Measurements from ENCODE around the gene C9. TPM values are rescaled to one million over a fixed set of nuclear protein-coding genes. Genes with fewer than 3 reads are reported as not detected.
A peak's percentile ranks its signal among the peaks of the same experiment; 100 is the strongest.

The C9 gene
- total RNA-seq, 1 donor from 2014 or later = not detected

DNA sequence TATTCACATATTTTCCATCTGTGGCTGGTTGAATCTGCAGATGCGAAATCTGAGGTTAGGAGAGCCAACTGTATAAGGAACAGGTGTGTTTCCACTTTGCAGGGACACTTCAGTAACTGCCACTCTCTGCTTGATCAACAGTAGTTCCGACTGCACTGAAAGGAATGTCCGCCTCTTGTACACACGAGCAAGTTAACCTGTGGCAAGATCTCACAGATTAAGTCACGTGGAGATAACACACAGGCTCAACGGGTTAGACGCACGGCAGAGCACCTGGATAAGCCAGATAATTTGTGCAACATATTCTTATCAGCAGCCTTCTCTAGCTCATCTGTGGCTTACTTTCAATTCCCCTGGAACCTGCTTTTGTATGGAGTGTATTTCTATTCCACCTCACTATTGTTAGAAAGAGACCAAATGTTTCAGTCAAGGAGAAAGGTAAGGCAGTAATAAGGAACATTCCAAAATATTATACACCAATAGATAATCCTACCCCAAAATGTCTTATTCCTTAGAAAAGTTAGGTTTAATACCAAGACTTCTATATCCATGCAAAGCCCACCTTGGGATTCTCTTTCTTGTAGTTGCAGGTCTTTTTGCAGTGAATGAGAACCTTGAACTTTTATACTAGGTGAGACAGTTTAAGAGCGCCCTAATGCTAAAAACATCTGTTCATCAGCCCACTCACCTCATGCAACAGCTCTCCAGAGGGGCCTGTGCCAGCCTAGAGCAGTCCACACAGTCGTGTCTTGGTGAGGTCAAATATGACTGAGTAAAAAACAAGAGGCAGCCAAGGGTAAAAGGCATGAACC, 6.5 kb upstream of the C9 start:
- no peak for TF ChIP-seq CTCF (IDR thresholded peaks at IDR 0.05)
- DNase-seq = no peak
- Histone ChIP-seq H3K4me3 (no peak overlapping the region), H3K9me3 (no peaks in the 10 kb centered on the region), H3K27me3 (no peaks in the 10 kb centered on the region), H3K27ac (no peak overlapping the region), H3K4me1 (no peaks in the 10 kb centered on the region), H3K36me3 (peaks cover 52% of the 10 kb centered on the region)
- peak; percentile 91 for ATAC-seq
- intact Hi-C loops (cut with DNase I) = no loop called here

- TF ChIP-seq CTCF (IDR thresholded peaks at IDR 0.05) = no peak
- H3K4me3 ChIP-seq = no peak overlapping the region
- intact Hi-C loops (cut with DNase I) = no loop called here
- H3K36me3 ChIP-seq = peaks cover 37% of the 10 kb centered on the region
- ATAC-seq = no peak
- no peaks in the 10 kb centered on the region for H3K4me1 ChIP-seq
- no peak for DNase-seq
- H3K27ac ChIP-seq = no peak overlapping the region
- no peaks in the 10 kb centered on the region for H3K27me3 ChIP-seq
- no peaks in the 10 kb centered on the region for H3K9me3 ChIP-seq
Observed at GRCh38 chr5:39369123-39369815, 5.0 kb upstream of the C9 start.

- intact Hi-C loops (cut with DNase I) = no loop called here
Observed at GRCh38 chr5:39368116-39368515, 3.8 kb upstream of the C9 start.

DNA sequence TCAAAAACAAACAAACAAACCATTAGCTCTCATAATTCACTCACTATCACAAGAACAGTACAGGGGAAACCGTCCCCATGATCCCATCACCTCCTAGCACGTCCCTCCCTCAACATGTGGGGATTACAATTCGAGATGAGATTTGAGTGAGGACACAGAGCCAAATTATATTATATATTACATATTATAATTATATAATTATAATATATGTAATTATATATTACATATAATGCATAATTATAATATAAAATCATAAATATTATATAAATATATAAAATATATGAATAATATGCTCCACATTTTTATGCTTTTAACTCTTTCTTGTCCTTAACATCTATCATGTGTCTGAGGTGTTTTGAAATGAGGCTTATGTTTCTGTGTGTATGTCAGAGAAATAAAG, 3.4 kb upstream of the C9 start:
- DNase-seq (no peak), ATAC-seq (no peak)
- Histone ChIP-seq H3K27ac (no peak overlapping the region), H3K9me3 (no peaks in the 10 kb centered on the region), H3K36me3 (peaks cover 21% of the 10 kb centered on the region), H3K4me1 (no peaks in the 10 kb centered on the region), H3K4me3 (no peak overlapping the region), H3K27me3 (no peaks in the 10 kb centered on the region)
- intact Hi-C loops (cut with DNase I) = no loop called here
- no peak for TF ChIP-seq CTCF (IDR thresholded peaks at IDR 0.05)

More at GRCh38 chr5:39368116-39368515, 3.8 kb upstream of the C9 start:
- no peaks in the 10 kb centered on the region for H3K4me1 ChIP-seq
- TF ChIP-seq CTCF (IDR thresholded peaks at IDR 0.05) = no peak
- DNase-seq (no peak), ATAC-seq (no peak)
- H3K27ac ChIP-seq = no peak overlapping the region
- no peak overlapping the region for H3K4me3 ChIP-seq
- no peaks in the 10 kb centered on the region for H3K27me3 ChIP-seq
- no peaks in the 10 kb centered on the region for H3K9me3 ChIP-seq
- H3K36me3 ChIP-seq = peaks cover 25% of the 10 kb centered on the region

- ATAC-seq = no peak
- TF ChIP-seq CTCF (IDR thresholded peaks at IDR 0.05) = no peak
- Histone ChIP-seq H3K4me1 (no peaks in the 10 kb centered on the region), H3K36me3 (no peaks in the 10 kb centered on the region), H3K9me3 (no peaks in the 10 kb centered on the region), H3K4me3 (no peak overlapping the region), H3K27ac (no peak overlapping the region), H3K27me3 (no peaks in the 10 kb centered on the region)
- DNase-seq = no peak
- intact Hi-C loops (cut with DNase I) = no loop called here
Observed at GRCh38 chr5:39363217-39363616, 1.1 kb downstream of the C9 start.
